H1 (cell line): Measurements from ENCODE around the gene ACTR1A. TPM values are rescaled to one million over a fixed set of nuclear protein-coding genes. Genes with fewer than 3 reads are reported as not detected.

Source experiments
- CTCF ChIA-PET: fragments of 300-600 bp; sonication (Branson Sonifier 250); formaldehyde crosslinking; loops from one replicate; lab custom pipeline; 2021; ENCODE audit not compliant: partially characterized antibody; lab: Charles Lee
- POLR2A ChIA-PET: fragments of 300-600 bp; sonication (Branson Sonifier 250); formaldehyde crosslinking; loops from one replicate; lab custom pipeline; 2021; ENCODE audit warnings: inconsistent platforms; ENCODE audit not compliant: partially characterized antibody; lab: Charles Lee
- DNase-seq, 2 experiments: peaks; one replicate each; pipeline versions ENCODE4 v3.0.0 to v3.0.0-alpha.2; 2010 to 2022; ENCODE audit warnings: low spot score in 2 of 2, low read depth in 1 of 2, mixed read lengths in 1 of 2
- FAIRE-seq: peaks from 2 replicates; lab custom pipeline; 2011; peaks lifted over from hg19 to GRCh38; lab: Jason Lieb, UNC
- H2AFZ ChIP-seq: 2 replicates; pipeline ENCODE4 v1.8.1; 2012; ENCODE audit warnings: low read length, inconsistent platforms
- H2AK5ac ChIP-seq: 2 replicates; pipeline ENCODE4 v1.6.1; 2013; ENCODE audit warnings: low read depth, low read length
- H2BK120ac ChIP-seq: replicated peaks from 2 replicates; pipeline ENCODE3; 2013; ENCODE audit warnings: low read depth, low read length, inconsistent platforms
- H2BK12ac ChIP-seq: 2 replicates; pipeline ENCODE4 v1.6.1; 2013; ENCODE audit warnings: low read depth, low read length
- H2BK15ac ChIP-seq: 2 replicates; pipeline ENCODE4 v1.6.1; 2013; ENCODE audit warnings: low read length
- H2BK20ac ChIP-seq: 2 replicates; pipeline ENCODE4 v1.6.1; 2013; ENCODE audit warnings: low read length
- H2BK5ac ChIP-seq: 2 replicates; pipeline ENCODE4 v1.6.1; 2013; ENCODE audit warnings: low read depth, low read length
- H3K14ac ChIP-seq: 2 replicates; pipeline ENCODE4 v1.6.1; 2013; ENCODE audit warnings: inconsistent platforms; ENCODE audit not compliant: insufficient read length
- H3K18ac ChIP-seq: 2 replicates; pipeline ENCODE4 v1.6.1; 2013; ENCODE audit warnings: low read length; ENCODE audit errors: extremely low read depth
- H3K23ac ChIP-seq: 2 replicates; pipeline ENCODE4 v1.6.1; 2013; ENCODE audit warnings: inconsistent platforms; ENCODE audit not compliant: insufficient read length
- H3K23me2 ChIP-seq: 2 replicates; pipeline ENCODE4 v1.6.1; 2013; ENCODE audit warnings: low read depth, low read length
- H3K27ac ChIP-seq: 2 replicates; pipeline ENCODE4 v1.6.1; 2011; ENCODE audit warnings: low read depth, low read length, inconsistent platforms
- H3K27me3 ChIP-seq, 4 experiments: replicated peaks in 1 of 4; 1 replicate in 1 of 4; 2 replicates in 3 of 4; pipeline versions ENCODE4 v1.6.1 to v1.8.1; 2011 to 2013; ENCODE audit warnings: low read length in 3 of 4, mild to moderate bottlenecking in 3 of 4, inconsistent platforms in 2 of 4, mixed read lengths in 2 of 4, moderate library complexity in 1 of 4; ENCODE audit not compliant: control insufficient read depth in 3 of 4, insufficient read depth in 3 of 4; ENCODE audit errors: extremely low read depth in 1 of 4
- H3K36me3 ChIP-seq, 4 experiments: 2 replicates each; pipeline versions ENCODE4 v1.6.1 to v1.8.1; 2011 to 2013; ENCODE audit warnings: mild to moderate bottlenecking in 4 of 4, low read length in 3 of 4, moderate library complexity in 2 of 4, control low read depth in 1 of 4, inconsistent platforms in 1 of 4; ENCODE audit not compliant: insufficient read depth in 4 of 4, control insufficient read depth in 2 of 4
- H3K4ac ChIP-seq: replicated peaks from 2 replicates; pipeline ENCODE3; 2013; ENCODE audit warnings: low read length, low read depth, mixed read lengths, inconsistent platforms; ENCODE audit not compliant: insufficient read length
- H3K4me1 ChIP-seq, 4 experiments: replicated peaks in 1 of 4; 1 replicate in 1 of 4; 2 replicates in 3 of 4; pipeline versions ENCODE4 v1.6.1 to v1.8.1; 2011 to 2013; ENCODE audit warnings: low read length in 3 of 4, inconsistent platforms in 2 of 4, mixed read lengths in 1 of 4; ENCODE audit not compliant: insufficient read depth in 4 of 4, control insufficient read depth in 3 of 4
- H3K4me2 ChIP-seq, 2 experiments: 2 replicates each; pipeline versions ENCODE4 v1.6.1 to v1.8.1; 2011 to 2013; ENCODE audit warnings: low read depth in 2 of 2, low read length in 2 of 2, control low read depth in 1 of 2, inconsistent platforms in 1 of 2, mild to moderate bottlenecking in 1 of 2; ENCODE audit not compliant: insufficient read depth in 1 of 2
- H3K4me3 ChIP-seq, 4 experiments: fragments of 200-600, 300-600 bp in 1 of 4; sonication (generic), shearing (Covaris generic), sonication (Bioruptor Twin) in 1 of 4; 2 replicates each; pipeline versions ENCODE4 v1.5.1 to v1.8.1; 2011 to 2016; ENCODE audit warnings: low read length in 4 of 4, low read depth in 3 of 4, control low read depth in 2 of 4, inconsistent platforms in 2 of 4, mild to moderate bottlenecking in 2 of 4, mixed read lengths in 1 of 4, moderate library complexity in 1 of 4; ENCODE audit not compliant: insufficient read depth in 2 of 4; ENCODE audit errors: extremely low read depth in 1 of 4
- H3K56ac ChIP-seq: replicated peaks from 2 replicates; pipeline ENCODE3; 2013; ENCODE audit warnings: low read depth, mild to moderate bottlenecking, mixed read lengths, low read length, inconsistent platforms; ENCODE audit not compliant: insufficient read length
- H3K79me1 ChIP-seq: 2 replicates; pipeline ENCODE4 v1.6.1; 2013; ENCODE audit warnings: low read depth, low read length, control low read depth
- H3K79me2 ChIP-seq, 2 experiments: 2 replicates each; pipeline versions ENCODE4 v1.6.1 to v1.8.1; 2012 to 2013; ENCODE audit warnings: low read length in 2 of 2, mild to moderate bottlenecking in 2 of 2, inconsistent platforms in 1 of 2; ENCODE audit not compliant: insufficient read depth in 2 of 2, control insufficient read depth in 1 of 2
- H3K9ac ChIP-seq, 4 experiments: replicated peaks in 1 of 4; 1 replicate in 1 of 4; 2 replicates in 3 of 4; pipeline versions ENCODE4 v1.6.1 to v1.8.1; 2011 to 2013; ENCODE audit warnings: low read depth in 3 of 4, low read length in 3 of 4, control low read depth in 2 of 4, mild to moderate bottlenecking in 2 of 4, moderate library complexity in 2 of 4, inconsistent platforms in 1 of 4; ENCODE audit errors: extremely low read depth in 1 of 4
- H3K9me3 ChIP-seq, 2 experiments: 2 replicates each; pipeline versions ENCODE4 v1.6.1 to v1.8.1; 2012 to 2013; ENCODE audit warnings: mild to moderate bottlenecking in 2 of 2, moderate library complexity in 2 of 2, control low read depth in 1 of 2, inconsistent platforms in 1 of 2, low read depth in 1 of 2, low read length in 1 of 2, mixed read lengths in 1 of 2; ENCODE audit not compliant: insufficient read depth in 2 of 2
- H4K20me1 ChIP-seq, 2 experiments: replicated peaks in 1 of 2; 2 replicates each; pipeline versions ENCODE3 to v1.8.1; 2011 to 2013; ENCODE audit warnings: inconsistent platforms in 2 of 2, low read length in 2 of 2, mild to moderate bottlenecking in 1 of 2; ENCODE audit not compliant: insufficient read depth in 2 of 2, control insufficient read depth in 1 of 2
- H4K5ac ChIP-seq: 2 replicates; pipeline ENCODE4 v1.6.1; 2013; ENCODE audit warnings: low read length, low read depth, mixed read lengths, inconsistent platforms; ENCODE audit not compliant: insufficient read length
- H4K8ac ChIP-seq: 2 replicates; pipeline ENCODE4 v1.8.0; 2013; ENCODE audit warnings: mild to moderate bottlenecking, moderate library complexity, low read length, inconsistent platforms; ENCODE audit not compliant: insufficient read depth; ENCODE audit errors: extremely low read depth
- H4K91ac ChIP-seq: replicated peaks from 2 replicates; pipeline ENCODE3; 2013; ENCODE audit warnings: low read length, mixed read lengths, inconsistent platforms; ENCODE audit not compliant: insufficient read length
- BACH1 ChIP-seq: IDR thresholded peaks from 2 replicates; pipeline ENCODE4 v1.6.1; 2012; ENCODE audit warnings: low read length, improper control_type of control experiment
- CREB1 ChIP-seq: IDR thresholded peaks from 2 replicates; pipeline ENCODE4 v1.6.1; 2012; ENCODE audit warnings: inconsistent platforms
- EGR1 ChIP-seq: IDR thresholded peaks from 2 replicates; pipeline ENCODE4 v1.6.1; 2011; ENCODE audit warnings: low read depth, low read length, borderline replicate concordance
- HDAC2 ChIP-seq, 2 experiments: fragments of 300-600 bp in 1 of 2; sonication (generic) in 1 of 2; IDR thresholded peaks; 2 replicates each; pipeline ENCODE4 v1.6.1; 2011 to 2012; ENCODE audit warnings: low read depth in 2 of 2, low read length in 2 of 2, mild to moderate bottlenecking in 2 of 2, moderate library complexity in 2 of 2, borderline replicate concordance in 1 of 2, inconsistent platforms in 1 of 2
- HDAC6 ChIP-seq: IDR thresholded peaks from one replicate; pipeline ENCODE4 v1.7.1; 2012; ENCODE audit warnings: low read depth, mild to moderate bottlenecking, inconsistent platforms, low read length, moderate library complexity
- PHF8 ChIP-seq: fragments of 200-600 bp; sonication (generic); conservative IDR thresholded peaks from 2 replicates; pipeline ENCODE4 v1.7.1; 2012; ENCODE audit warnings: low read depth, mild to moderate bottlenecking, inconsistent platforms, low read length, moderate library complexity
- POLR2AphosphoS5 ChIP-seq: IDR thresholded peaks from 2 replicates; pipeline ENCODE4 v1.6.1; 2011; ENCODE audit warnings: low read depth, low read length
- SIN3A ChIP-seq, 2 experiments: IDR thresholded peaks in 1 of 2; conservative IDR thresholded peaks in 1 of 2; 2 replicates each; pipeline ENCODE4 v1.6.1; 2011 to 2012; ENCODE audit warnings: low read length in 2 of 2, improper control_type of control experiment in 1 of 2, low read depth in 1 of 2, mild to moderate bottlenecking in 1 of 2
- WGBS, 2 experiments: shearing (Covaris generic) in 1 of 2; methylation state at CpG; one replicate each; pipeline versions ENCODE4 v1.1.6 to v1.1.7; 2013 to 2015; ENCODE audit warnings: low lambda C conversion rate in 2 of 2, mixed read lengths in 2 of 2, inconsistent platforms in 1 of 2, low coverage in 1 of 2, missing lambda C conversion rate in 1 of 2; ENCODE audit not compliant: insufficient replicate concordance in 2 of 2, insufficient coverage in 1 of 2, insufficient read length in 1 of 2; ENCODE audit errors: extremely low coverage in 1 of 2, missing lambda C conversion rate in 1 of 2; 5-methylcytosine and 5-hydroxymethylcytosine counted together
- polyA plus RNA-seq, 7 experiments: library from polyadenylated mRNA; depleted of rRNA in 3 of 7; stranded (reverse) in 5 of 7; unstranded in 2 of 7; fragments of >200 nt in 5 of 7; fragments of 200-250 nt in 2 of 7; gene quantifications; 1 replicate in 5 of 7; 2 replicates in 1 of 7; 4 replicates in 1 of 7; pipeline versions ENCODE4 v1.2.1 to v1.2.3, GENCODE V29; 2011 to 2013; ENCODE audit warnings: missing spikeins in 2 of 7, mixed read lengths in 2 of 7
- total RNA-seq: library from RNA; stranded (reverse); fragmentation: NEBNext Ultra II Directional; extraction: Animal tissue kit (Norgen Biotek cat#: 25700); gene quantifications from 2 replicates; pipeline ENCODE4 v1.2.1, GENCODE V29; 2021
- TF ChIP-seq, protein P1 (sequence below): IDR thresholded peaks from 2 replicates; pipeline ENCODE4 v1.6.1; 2012; ENCODE audit warnings: inconsistent platforms

Gene ACTR1A
- total and polyA plus RNA-seq, 2 of the 8 experiments (the other 6 are each of a cell fraction or from before 2014, with no cell fraction given) = 78.6 to 86.3 TPM

DNA sequence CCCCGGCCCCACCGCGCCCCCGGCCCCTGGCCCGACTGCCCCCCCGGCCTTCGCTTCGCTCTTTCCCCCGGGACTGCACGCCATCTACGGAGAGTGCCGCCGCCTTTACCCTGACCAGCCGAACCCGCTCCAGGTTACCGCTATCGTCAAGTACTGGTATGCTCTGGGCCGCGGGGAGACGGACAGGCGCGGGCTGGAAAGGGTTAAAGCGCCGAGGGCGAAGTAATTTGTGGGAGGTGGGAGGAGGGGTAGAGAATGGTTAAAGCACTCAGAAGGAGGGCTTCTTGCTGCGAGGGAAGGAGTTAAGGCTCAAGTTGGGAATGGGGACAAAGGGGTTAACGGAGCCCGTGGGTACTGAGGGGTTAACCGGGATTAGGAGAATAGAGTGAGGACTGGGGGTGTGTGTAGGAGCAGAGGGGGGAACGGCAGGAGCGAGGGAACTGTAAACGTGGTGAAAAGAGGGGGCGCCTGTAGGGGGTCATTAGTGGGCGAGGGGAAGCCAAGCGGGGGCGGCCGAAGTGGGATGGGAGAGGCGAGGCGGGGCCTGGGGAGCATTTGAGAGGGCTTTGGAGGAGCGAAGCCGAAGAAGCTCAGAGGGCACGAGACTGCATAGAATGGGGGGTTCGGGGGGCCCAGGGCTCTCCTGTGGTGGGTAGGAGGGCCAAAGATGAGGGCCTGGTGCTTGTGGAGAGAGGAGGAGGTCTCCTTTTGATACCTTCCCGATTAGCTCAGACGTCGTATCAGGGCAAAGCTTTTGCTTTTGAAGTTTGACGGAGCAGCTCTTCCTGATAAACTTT lies 1.9 kb upstream of the ACTR1A start:
- Histone ChIP-seq H3K23me2 (peaks cover 14% of the 10 kb centered on the region), H4K8ac (peak overlapping the region; percentile 43), H3K27ac (no peak overlapping the region), H3K27me3 (peaks cover 2 to 11% (median 8%) of the 10 kb centered on the region in 4 experiments; a peak in 4 of 7 replicates), H2BK15ac (0 out of 2 replicates have a peak overlapping the region, but pooled peaks have one; percentile 88), H3K9me3 (no peaks in the 10 kb centered on the region), H3K14ac (no peak overlapping the region), H4K91ac (no peak overlapping the region), H3K4me3 (peak overlapping the region; percentile 71 to 100 (median 86)), H2BK5ac (no peak overlapping the region), H3K4me1 (peaks cover 0 to 10% (median 3%) of the 10 kb centered on the region in 4 experiments; a peak in 4 of 7 replicates), H3K79me2 (peaks cover 0 to 27% of the 10 kb centered on the region in 2 experiments; a peak in 3 of 4 replicates), H4K5ac (peak overlapping the region; percentile 53), H3K18ac (no peak overlapping the region; the same call in 1 of the 2 replicates), H3K4me2 (peak overlapping the region; percentile 88 to 90), H2AFZ (peak overlapping the region; percentile 36), H3K36me3 (peaks cover 3 to 4% (median 4%) of the 10 kb centered on the region in 4 experiments; a peak in 5 of 8 replicates), H3K56ac (no peak overlapping the region), H3K23ac (no peak overlapping the region), H2AK5ac (no peak overlapping the region), H3K79me1 (no peaks in the 10 kb centered on the region; the same call in 1 of the 2 replicates), H2BK12ac (no peak overlapping the region), H3K4ac (no peak overlapping the region), H2BK20ac (no peak overlapping the region), H2BK120ac (no peak overlapping the region), H4K20me1 (peaks cover 11 to 31% of the 10 kb centered on the region in 2 experiments), H3K9ac (peak overlapping the region; percentile 13 to 74 (median 40); a peak in 3 of 7 replicates)
- FAIRE-seq (no peak), DNase-seq (peak; percentile 38 to 80)
- ChIA-PET CTCF (interaction anchor here (0.8 to 16.5 kb wide), 17 partner anchors 9 to 275 kb away, joined by 3 to 182 read pairs (median 4); no protein-coding TSS in a partner anchor), POLR2A (interaction anchor here (1.2 to 2.1 kb wide), 8 partner anchors 9 to 352 kb away, joined by 3 to 6 read pairs (median 4); partner anchors contain the start of genes NOLC1 and TRIM8)
- 1% methylated on average over 39 of the region's 47 CpGs; no CpG with 5 or more reads in 1 of the 2 experiments for WGBS, 2 experiments
- TF ChIP-seq SIN3A (conservative IDR thresholded peaks at IDR 0.05 in 1 of 2, IDR thresholded peaks at IDR 0.05 in 1 of 2; ENCODE audit: low read depth in 1 of 2, low read length in 2 of 2) (0 out of 4 replicates have a peak, but pooled peaks of 1 of the 2 experiments have one; percentile 69), HDAC2 (IDR thresholded peaks at IDR 0.05; ENCODE audit: borderline replicate concordance in 1 of 2, low read depth in 2 of 2, low read length in 2 of 2) (peak in 1 of 2 experiments; percentile 88; a peak in 1 of 4 replicates), HDAC6 (no peak), PHF8 (peak; percentile 56; the same call in 1 of the 2 replicates), POLR2AphosphoS5 (peak; percentile 29; the same call in 1 of the 2 replicates), EGR1 (peak; percentile 16; the same call in 1 of the 2 replicates), CREB1 (peak; percentile 28; the same call in 1 of the 2 replicates), BACH1 (no peak)
- TF ChIP-seq, protein P1, sequence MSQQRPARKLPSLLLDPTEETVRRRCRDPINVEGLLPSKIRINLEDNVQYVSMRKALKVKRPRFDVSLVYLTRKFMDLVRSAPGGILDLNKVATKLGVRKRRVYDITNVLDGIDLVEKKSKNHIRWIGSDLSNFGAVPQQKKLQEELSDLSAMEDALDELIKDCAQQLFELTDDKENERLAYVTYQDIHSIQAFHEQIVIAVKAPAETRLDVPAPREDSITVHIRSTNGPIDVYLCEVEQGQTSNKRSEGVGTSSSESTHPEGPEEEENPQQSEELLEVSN = peak; percentile 9
